Measurements from ENCODE around the gene SMC4.

The SMC4 gene

DNA sequence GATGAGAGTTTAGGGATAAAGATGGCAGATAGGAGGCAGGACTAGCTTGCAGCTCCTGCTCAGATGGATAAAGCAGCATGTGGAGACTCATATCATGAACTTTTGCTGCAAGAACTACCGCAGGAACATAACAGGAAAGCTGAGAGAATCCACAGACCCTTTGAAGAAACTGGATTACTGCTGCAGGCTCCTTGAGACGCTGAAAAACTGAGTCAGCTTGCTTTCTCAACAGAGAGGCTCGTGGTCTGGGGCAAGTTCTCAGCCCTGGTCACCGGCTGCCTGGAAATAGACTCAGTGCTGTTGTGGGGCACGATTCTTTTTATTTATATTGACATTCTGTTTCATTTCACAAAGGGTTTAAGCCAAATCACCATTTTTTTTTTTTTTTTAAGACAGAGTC is 78.9 kb downstream of the SMC4 start:
- DNase-seq (ENCODE audit: low spot score) = no peak

DNA sequence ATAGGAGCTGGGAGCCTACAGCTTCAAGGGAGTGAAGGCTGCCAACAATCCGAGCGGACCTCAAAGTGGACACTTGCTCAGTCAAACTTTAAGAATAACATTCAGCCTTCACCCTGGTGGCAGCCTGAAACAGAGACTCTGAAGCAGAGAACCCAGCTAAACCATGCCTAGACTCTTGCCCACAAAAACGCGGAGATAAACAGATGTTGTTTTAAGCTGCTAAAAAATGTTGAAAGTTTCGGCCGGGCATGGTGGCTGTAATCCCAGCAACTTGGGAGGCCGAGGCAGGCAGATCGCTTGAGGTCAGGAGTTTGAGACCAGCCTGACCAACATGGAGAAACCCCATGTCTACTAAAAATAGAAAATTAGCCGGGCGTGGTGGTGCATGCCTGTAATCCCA is 79.9 kb downstream of the SMC4 start:
- DNase-seq (ENCODE audit: low spot score) = no peak

DNA sequence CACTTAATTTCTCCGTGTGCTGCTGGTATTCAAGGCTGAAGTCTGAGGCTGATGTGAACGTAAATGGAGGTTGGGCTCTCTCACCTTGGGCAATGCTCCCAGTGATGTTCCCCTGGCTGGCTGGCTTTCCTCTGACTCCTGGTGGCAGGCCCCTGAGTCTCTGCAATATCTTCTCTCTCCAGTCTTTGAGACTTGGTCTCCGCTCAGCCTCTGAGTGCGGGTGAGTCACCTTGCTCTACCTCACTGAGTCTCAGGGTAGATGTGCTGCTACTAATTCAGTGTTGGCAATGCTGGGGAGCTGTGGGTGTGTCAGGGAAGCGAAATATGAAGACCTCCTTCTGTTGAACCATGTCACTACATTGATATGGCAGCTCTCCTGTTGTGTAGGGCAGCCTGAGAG is 81.5 kb downstream of the SMC4 start:
- DNase-seq (ENCODE audit: low spot score) = no peak

DNA sequence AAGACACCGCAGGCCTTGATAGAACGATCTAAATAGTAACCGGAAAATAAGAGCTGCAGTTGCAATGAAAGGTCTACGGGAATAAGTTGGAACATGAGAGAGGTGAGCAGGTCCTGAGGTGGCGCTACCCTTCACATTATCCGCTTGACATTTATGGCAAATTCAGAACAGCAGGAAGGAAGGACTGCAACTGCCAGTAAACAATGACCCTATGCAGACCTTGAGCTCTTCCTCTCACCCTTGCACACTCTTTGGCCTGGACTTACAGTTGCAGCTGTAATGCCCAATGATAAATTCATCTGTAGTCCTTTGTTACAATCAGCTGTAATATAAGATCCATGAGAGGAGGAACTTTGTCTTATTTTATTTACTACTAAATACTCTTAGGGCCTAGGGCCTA is 82.4 kb downstream of the SMC4 start:
- no peak for DNase-seq (ENCODE audit: low spot score)

DNA sequence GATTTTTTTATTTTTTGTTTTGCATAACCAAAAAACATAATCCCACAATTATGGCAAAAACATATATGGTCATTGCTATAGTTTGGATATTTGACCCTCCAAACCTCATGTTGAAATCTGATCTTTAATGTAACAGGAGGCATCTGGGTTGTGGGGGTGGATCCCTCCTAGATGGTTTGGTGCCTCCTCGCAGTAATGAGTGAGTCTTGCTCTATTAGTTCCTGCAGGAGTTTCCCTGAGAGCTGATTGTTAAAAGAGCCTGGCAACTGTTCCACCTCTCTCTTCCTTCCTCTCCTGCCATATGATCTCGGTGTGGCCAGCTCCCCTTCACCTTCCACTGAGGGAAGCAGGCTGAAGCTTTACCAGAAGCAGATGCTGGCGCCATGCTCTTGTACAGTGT is 83.3 kb downstream of the SMC4 start:
- no peak for DNase-seq (ENCODE audit: low spot score)
